Measurements from ENCODE around the gene RFX3.

RFX3 gene

DNA sequence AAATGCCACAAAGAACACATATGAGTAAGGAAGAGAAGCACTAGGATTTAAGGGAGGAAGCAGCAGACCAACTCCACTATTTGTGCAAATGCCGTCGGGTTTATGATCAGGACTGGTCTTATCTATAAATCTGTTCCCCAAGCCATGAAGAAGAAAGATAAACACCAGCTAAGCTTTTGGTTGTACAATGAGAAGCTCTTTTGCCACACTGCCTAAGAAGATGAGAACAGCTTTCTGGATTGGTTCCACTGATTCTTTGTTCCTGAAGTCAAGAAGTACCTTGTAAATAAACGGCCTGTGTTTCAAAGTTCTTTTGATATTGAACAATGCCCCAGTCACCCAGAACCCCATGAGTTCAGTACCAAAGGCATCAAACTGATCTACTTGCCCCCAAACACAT, 93.9 kb downstream of the RFX3 start:
- no peak for DNase-seq

DNA sequence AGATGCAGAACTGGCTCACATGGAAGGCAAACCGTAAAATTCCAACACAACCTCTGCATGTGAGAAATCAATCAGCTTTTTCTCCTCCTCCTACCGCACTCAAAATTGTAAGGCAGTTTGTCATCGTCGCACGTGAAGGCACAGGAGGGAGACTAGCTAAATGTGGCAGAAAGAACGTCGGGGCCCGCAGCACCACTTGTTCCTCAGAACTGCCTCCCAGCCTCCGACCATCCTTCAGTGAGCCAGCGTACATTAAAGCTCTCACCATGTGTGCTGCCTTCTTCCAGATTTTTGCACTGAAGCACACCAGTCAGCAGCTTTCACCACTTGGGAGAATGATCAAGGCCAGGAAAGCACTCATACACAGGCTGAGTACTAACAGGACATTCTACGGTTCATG, 105.9 kb downstream of the RFX3 start:
- DNase-seq, result no peak

DNA sequence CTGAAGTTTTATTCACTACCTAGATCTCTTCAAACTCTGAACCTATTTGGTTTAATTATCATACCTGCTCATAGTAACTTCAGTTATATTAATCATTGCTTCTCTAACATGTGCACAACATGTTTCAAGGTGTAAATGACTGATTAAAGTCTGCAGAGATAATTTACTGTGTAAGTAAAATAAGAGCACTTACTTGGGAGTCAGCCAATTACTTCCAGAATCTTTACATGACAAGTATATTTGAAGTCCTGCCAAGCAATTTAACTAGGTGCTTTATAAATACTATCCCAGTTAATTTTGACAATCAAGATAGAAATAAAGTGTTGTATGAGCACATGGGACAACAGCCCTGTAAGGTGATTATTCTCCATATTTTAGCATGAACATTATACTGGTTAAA, 109.9 kb downstream of the RFX3 start:
- DNase-seq, result no peak

DNA sequence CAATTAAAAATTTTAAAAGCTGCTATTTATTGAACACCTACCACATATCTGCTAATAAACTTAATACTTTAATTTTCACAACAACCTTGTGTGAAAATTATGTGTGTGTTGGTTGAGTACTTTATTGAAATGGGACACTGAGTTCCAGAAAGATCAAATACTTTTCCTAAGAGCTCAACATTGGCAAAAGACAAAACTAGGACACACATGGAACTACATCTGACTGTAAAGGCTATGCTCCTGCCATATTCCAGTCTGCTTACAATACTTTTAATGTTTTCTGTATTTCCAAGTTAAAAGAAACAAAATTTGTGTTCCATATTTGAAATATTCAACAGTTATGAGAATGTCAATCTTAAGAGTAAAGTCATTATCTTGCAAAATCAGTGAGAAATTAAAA, 111.8 kb downstream of the RFX3 start:
- no peak for DNase-seq

- no peak for DNase-seq
These were observed 115.3 kb downstream of the RFX3 start for GRCh38 chr9:3410461-3410860.

DNA sequence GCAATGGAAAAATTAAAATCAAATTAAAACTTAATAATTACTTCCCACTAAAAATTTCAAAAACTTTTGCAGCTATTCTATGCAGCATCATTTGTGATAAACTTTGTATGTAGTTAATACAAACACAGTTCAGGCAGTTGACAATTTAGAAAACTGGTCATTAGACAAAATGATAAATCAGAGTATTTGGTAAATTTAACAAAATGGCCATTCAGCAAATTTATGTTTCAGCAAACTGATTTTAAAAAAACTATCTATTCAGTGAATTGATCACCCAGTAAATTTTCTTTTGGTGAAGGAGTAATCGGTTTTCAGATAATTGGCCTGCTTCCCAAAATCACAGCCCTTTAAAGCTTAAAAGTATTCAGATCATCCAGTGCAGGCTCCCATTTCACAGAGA, 116.3 kb downstream of the RFX3 start:
- DNase-seq, result no peak

DNA sequence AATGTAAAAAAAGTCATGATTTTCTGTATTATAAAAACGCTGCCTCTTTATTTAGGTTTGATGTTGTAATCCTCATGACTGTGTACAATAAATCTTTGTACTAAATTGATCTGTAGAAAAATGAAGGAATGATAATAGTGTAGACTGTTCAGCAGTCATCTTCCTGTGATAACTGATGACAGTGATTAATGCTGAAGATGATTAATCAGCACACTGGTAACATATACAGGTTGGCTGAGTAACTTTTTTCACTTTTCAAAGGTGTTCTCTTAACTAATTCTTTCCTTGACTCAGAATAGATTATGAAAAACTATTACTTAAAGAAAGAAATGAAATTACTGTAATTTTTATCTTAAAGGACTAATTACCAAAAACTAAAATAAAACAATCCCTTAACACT, 122.5 kb downstream of the RFX3 start:
- no peak for DNase-seq

DNA sequence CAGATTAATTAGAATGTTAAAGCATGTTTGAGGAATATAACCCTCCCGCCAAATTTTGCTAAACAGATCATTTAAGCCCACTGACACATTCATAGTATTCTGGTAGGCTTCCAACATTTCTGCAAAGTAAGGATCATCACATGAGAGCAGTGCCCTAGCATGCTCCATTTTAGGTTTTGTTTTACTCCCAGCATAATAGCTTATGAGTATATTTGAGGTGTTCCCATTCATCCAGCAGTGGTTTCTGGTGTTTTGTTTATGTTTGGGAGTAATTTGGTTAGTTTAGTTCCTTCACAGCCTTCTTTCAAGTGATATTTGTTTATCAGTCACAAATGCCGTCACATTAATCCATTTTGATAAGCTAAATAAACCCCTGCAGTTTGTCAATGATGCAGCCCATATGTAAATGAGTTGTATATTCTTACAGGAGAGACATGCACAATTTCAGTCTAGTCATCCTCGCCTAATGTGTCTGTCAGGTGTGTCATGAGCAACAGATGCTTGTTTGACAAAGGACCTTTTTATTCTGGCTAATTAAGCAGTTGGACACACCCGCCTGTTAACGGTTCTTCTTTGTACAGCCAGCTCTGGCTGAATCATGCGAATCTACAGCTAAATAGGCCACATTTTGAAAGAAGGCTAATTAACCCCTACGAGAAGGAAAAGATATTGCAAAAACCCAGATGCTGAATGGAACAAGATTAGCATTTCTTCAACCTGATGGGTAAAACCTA, 124.4 kb downstream of the RFX3 start:
- peak in 1 of 2 experiments; percentile 40 for DNase-seq

DNA sequence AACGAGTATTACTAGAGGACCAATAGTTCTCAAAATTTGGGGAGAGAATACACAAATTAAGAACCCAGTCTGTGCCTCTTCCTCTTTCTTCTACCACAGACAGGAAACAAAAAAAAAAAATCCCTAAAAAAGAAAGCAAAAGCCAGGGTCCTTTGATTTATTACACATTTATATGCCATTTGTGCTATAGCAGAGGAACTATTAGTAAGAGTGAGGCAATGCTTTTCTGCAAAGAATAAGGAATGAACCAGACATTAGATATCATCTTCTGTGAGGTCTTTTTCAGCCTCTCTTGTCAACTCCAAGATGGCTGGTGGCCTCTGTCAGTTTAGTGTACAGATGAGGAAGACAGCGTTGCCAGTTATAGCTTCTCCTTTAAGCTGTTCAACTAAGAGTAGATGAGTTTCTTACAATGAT, 127.6 kb downstream of the RFX3 start:
- DNase-seq, result no peak

DNA sequence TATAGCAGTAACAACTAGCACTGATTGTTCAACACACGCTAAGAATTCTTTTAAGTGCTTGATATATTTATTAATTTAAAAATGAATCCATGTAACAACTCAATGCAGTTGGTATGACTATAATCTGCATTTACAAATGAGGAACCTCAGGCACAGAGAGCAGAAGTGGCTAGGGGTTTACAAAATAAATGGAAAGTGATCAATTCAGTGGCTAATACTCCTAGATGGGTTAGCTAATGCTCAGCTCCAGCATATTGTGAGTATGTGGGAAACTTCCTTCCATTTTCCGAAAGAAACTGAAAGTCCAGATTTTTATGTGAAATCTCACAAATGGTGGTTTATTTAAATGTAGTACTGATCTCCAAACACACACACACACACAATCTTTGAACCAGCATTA, 128.0 kb downstream of the RFX3 start:
- no peak for DNase-seq

DNA sequence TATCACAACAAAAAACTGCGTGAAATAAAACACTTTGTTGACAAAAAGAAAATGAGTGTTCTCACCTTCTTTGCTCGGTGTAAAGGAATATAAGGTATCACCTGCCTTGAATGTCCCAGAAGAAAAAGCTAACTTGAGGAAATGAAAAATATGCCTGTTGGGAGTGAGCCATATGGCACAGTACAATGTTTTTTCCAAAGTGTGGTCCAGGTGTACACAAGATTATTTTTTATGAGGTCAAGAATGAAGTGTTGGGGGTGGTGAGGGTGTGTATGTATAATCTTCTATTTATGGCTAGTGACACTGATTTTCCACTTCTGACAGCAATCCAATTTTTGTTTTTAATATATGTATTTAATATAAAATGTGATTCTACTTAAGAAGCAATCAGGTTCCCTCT, 134.4 kb downstream of the RFX3 start:
- DNase-seq, result peak; percentile 2 to 54

DNA sequence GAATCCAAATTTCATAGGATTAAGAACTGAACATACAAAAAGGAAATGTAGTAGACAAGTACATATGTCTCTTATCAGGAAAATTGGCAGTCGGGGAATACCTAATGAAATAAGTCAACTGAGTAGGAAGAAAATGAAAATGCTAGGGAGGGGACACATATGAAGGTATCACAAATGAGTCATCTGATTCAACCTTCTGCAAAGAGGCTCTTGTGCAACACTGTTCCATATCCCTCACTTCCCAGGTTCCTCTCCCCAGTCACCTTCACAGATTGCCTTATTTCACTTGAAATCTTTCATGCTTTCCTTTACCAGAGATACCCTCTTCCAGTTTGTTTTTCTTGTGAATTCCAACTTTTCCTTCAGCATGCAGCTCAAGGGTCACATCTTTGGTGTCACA, 139.0 kb downstream of the RFX3 start:
- no peak for DNase-seq

DNA sequence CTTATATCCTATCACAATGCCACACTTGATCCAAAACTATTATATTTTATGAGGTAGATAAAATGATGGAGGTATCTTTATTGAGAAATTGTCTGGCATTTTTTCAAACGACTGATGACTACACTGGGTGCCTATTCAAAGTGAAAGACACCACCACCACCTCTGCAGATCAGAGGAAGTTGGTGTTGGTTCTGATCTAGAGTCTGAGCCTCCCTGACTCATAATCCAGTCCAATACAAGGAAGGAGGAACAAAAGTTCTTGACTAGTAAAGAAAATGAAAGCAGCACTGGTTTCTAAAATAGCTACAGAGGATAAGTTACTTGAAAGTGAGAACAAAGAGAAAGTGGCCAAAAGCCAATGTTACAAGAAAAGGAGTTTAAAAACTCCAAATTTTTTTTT, 139.9 kb downstream of the RFX3 start:
- no peak for DNase-seq

DNA sequence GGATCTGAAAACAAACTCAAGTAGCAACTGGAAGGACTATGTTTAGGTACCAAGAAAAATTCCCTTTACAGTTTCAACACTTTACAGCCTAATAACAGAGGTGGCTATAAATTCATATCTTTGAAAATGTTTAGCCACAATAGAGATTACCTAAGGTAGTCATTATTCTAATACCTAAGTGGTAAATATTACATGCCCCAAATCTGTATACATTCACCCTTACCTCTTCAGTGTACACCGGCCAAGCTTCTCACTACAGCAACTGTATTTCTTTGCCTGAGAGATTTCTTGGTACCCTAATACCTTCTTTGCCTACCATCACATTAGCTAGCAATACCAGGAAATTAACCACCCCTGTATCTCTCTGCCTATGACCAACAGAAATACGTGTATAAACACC, 154.0 kb downstream of the RFX3 start:
- DNase-seq, result no peak

- DNase-seq, result peak in 1 of 2 experiments; percentile 12
These were observed 155.1 kb downstream of the RFX3 start for GRCh38 chr9:3370715-3371114.

- no peak for DNase-seq
These were observed 158.6 kb downstream of the RFX3 start for GRCh38 chr9:3367185-3367584.

DNA sequence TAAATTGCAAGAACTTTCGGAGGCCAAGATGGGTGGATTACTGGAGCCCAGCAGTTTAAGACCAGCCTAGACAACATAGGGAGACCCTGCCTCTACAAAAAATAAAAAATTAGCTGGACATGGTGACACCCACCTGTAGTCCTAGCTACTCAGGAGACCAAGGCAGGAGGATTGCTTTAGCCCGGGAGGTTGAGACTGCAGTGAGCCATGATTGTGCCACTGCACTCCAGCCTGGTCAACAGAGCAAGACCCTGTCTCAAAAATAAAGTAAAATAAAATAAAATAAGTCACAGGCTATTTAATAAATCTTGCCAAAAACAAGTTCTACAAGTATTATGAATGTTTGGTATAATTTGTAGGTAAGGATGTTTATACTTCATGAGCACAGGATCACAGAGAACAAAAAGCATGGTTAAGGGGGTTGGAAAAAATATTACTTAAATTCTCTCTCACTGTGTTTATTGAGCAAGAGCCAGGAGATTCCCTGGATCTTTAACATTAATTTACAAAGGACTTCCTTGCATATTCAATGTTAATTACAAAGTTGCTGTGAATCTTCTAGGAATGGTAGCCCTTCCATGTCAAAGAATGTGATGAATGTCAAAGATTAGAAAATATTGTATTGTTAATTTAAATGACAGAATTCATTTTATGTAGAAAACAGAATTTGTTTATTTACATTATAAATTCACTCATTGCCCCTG, 164.0 kb downstream of the RFX3 start:
- DNase-seq, result no peak

- no peak for DNase-seq
These were observed 164.7 kb downstream of the RFX3 start for GRCh38 chr9:3361116-3361515.

DNA sequence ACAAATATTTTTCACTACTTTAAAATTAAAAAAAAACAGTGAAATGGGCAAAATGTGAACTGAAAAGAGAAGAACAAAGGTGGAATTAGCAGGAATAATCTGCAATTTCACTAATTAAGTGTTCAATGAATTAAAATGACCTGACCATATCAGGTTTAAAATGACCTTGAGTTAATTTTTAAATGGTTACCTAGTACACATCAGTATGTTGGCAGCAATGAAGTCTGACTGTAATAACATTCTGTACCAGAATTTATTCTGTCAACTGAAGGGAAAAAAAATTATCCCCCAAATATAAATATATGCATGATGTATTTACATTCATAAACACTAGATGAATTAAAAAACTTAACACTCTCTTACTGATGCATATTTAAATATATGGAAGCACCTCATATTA, 165.6 kb downstream of the RFX3 start:
- no peak for DNase-seq

DNA sequence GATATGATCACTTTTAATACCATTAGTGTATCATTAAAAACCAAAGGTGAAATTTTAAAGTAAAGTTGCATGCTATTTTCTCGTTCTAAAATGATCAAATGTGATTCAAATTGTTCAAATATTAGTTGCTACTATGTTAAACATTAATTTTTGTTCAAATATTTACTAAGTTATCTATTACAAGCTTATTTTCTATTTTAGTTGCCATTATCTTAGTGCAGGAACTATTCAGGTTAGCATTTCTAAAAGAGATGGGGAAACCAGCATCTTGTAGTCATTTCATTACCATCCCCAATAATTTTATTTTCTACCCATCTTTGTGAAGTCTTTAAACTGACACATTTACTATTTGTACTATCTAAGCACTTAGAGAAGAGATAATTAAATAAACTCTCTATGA, 166.0 kb downstream of the RFX3 start:
- no peak for DNase-seq

GRCh38 chr9:3359048-3359692, 166.6 kb downstream of the RFX3 start:
- DNase-seq, result no peak

GRCh38 chr9:3348169-3348568, 177.6 kb downstream of the RFX3 start:
- DNase-seq, result no peak

DNA sequence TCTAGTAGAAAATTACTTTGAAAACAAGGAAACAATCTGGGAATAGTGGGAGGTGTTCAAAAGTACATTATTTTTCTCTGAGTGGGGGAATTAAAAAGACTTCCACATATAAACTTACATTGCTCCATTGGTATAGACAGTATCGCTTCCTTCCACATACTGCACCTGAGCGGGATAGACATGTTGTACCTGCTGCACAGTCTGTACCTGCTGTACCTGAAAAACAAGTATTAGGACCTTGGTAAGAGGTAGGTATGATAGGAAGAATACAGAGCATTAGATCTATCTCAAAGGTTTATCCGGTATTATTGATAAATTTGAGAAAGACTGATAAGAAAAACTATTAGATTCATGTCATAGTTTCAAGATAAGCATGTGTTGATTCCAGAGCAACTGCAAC, 179.3 kb downstream of the RFX3 start:
- no peak for DNase-seq

DNA sequence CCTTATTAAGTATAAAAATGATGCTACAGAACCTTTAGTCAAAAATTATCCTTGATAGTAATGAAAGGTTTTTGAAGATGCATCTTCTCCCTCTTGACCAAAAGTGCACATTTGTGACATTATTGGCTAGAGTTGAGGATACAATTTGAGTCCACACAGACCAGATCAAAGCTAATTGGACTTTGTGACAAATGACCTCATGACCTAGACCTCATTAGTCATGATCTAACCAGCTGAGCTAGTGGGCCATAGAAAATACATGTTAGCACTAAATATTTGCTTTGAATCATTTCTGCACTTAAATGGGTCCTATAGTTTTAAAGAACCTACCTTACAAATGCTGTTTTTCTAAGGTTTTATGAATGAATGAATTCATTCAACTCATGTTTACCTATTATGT, 182.1 kb downstream of the RFX3 start:
- no peak for DNase-seq

All from NCI-H524 (cell line).